ENCODE data around the gene CST1.
"Not testable (repeated sequence)": the region's sequence is repeated elsewhere in the genome, so short reads cannot be mapped to it uniquely, and the experiment has no call there.

The CST1 gene

DNA sequence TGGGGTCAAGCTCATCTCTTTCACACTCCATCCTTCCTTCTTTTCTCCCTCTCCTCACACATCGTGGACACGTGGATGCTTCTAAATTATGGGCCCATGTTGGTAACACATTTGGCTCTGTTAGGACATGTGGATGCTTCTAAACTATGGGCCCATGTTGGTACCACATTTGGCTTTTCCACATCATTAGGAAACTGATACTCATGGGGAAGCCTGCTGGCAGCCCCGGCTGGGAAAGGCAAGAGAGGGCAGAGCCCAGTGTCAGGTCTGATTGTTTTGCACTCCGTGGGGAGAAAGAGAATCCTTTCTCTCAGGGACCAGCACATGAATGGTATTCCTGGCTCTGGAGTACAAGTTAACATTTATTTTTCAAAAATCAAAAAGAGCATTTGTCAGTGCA is 4.0 kb upstream of the CST1 start:
- FAIRE-seq: no peak

DNA sequence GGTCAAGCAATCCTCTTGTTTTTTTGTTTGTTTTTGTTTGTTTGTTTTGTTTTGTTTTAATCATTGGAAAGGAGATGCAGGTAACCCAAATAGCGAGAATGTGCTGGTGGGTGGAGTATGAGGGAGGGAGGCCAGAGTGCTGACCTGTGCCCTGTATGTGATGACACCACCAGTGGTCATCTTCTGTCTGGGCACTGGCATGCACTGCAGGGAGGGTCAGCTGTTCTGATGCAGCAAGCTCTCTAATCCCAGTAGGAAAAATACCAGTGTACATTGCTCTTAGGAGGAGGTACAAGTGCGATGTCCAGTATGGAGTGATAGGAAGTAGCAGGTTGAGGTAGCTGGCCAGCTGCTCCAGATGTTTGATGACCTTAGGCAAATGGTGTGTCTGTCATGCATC is 2.9 kb upstream of the CST1 start:
- FAIRE-seq: no peak

DNA sequence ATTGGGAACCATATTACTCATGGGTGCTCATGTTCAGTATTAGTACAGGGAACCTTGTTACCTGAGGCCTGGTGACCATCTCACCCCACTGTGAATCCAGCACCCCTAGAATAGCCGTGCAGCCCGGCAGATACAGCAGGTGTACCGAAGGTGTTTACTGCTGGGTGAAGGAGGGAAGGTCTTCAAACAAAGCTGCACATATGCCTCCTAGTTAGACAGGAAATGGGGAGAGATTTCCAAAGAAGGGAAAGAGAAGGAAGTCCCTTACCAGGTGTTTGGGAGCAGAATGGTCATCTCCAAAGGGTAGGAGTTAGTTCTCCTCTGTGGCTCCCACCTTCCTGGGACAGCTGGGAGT is 2.4 kb upstream of the CST1 start:
- no peak for FAIRE-seq

DNA sequence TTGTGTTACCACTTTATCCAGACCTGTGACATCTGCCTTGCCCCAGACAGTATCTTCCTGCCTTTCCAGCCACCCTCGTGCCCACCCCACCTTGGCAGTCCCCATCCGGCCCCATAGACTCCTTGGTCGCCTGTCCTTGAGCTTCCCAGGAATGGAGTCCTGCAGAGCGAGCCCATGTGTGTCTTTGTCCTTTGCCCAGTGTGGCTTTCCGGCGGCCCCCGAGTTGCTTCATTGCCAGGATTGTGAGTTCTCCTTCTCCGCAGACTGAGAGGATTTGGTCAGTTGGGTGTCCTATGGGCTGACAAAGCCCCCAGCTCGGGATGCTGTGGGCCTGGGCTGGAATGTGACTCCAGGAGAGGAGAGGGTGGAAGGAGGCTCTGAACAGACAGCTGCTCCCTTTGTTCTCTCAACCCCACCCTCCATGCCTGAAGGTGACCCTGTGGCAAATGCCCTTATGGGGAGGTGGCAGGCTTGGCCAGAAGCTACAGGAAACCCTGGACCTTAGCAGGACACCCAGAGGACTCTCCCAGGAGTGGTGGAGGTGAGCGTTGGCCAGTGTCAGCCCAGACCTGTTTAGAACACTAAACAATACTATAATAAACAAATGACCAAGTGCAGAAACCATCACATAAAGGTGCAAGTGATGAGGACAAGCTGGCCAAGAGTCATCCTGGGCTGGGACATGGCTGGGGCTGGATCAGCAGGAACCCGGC is 1.9 kb upstream of the CST1 start:
- no peak for FAIRE-seq

DNA sequence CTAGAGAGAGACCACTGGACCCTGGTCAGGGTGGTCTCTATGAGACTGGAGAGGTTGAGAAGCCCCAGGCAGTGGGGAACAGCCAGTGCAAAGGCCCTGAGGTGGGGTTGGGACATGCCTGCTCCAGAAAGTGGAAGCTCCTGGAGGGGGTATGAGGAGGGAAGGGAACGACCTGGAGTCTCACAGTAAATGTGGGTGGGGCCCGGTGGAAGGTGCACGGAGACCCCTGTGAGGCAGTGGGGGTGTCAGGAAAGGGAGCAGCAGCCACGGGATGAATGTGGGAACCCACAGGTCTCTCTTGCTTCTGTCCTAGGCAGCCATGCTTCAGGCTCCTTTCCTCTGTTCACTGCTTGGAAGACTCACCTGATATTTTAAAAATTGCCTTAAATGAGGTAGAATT is 1.3 kb upstream of the CST1 start:
- FAIRE-seq: no peak

DNA sequence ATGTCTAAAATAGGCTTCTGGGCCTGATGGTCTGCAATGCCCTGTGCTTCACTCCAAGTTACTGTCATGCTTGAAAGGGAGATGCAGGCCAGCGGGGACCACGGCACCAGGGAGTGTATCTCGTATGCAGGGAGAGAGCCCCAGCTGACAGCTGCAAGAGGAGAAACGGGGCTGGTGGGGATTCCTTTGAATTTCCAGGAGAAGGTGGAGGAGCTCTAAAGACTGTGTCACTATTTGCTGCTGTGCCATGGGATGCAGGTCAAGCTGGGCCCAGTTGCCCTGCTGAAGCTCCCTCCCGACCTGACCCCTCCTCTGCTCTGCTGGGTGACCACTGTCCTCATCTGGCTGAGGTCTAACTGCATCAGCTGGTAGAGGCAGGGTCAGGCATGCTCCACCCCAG is 989 bp downstream of the CST1 start:
- no peak for FAIRE-seq

DNA sequence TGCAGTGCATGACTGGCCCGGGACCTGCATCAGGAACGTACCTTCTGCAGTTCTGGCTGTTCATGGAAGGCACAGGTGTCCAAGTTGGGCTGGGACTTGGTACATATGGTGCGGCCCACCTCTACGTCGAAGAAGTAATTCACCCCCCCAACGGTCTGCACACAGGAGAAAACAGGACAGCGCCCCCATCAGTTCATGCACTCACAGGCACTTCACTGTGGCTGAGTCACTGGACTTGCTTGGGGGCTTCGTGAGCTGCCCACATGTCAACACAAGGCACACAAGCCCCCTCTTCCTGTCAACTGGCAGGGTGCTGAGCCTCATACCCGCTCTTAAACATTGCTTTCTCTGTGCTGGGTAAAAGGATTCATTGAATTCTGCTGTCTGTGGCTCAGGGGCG is 1.8 kb downstream of the CST1 start:
- FAIRE-seq: not testable (repeated sequence)

DNA sequence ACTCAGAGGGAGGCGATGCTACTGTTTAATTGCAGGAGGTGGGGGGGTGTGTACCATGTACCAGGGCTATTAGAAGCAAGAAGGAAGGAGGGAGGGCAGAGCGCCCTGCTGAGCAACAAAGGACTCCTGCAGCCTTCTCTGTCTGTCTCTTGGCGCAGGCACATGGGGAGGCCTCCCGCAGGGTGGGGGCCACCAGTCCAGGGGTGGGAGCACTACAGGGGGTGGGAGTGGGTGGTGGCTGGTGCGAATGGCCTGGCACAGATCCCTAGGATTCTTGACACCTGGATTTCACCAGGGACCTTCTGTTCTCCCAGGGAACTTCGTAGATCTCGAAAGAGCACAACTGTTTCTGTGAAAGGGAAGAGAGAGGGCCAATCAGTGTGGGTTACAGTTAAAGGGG is 3.2 kb downstream of the CST1 start:
- not testable (repeated sequence) for FAIRE-seq

DNA sequence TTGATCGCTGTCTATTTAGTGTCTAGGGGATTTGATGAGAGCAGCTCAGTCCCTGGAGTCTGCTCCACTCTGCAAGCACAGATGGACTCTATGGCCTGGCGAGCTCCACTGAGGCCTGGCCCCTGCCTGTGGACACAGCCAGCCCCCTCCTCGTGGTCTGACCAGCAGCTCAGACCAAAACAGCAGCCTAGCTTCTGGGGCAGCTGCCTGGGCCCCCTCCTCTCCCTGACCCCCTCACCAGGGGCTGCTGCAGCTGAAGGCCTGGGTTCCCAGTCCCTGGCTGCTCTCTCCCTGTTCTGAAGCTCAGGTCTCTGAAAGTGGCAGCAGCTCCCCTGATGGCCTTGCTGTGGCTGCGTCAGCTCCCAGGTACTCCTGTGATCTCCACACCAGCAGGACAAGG is 3.6 kb downstream of the CST1 start:
- not testable (repeated sequence) for FAIRE-seq

DNA sequence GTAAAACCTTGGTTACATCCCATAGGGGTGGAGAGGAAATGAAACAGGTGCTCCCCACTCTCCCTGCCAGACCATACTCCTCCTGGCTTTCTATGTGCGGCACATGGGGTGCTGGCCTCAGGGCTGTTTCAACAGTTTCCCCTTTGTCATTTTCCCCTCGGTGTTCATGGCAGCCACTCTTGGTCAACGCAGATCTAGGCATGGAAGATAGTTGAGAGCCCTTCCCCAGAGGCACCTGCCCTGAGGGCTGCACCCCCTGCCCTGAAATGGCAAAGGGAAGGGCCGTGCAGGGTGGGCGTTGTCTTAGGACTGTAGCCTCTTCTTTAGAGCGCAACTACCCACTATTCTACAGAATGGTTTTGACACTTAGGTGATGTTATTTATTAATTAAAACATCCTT is 4.4 kb downstream of the CST1 start:
- FAIRE-seq: no peak

DNA sequence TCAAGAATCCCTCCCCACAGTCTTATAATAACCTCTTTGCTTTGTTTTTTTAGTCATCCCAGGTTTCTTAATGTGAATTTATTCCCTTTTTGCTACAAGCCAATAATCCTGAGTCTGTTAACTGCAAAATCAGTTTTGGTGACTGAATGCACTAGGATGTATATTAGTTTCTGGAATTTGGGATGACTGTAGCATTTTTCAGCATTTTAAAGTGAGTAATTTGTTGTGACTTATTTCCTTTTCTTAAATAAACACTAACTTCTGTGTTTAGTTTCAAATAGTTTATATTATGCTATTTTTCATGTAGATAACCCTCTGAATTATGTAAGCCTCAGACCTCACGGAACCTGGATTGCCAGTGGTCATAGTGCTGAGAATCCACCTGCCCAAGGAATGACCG is 5.5 kb downstream of the CST1 start:
- FAIRE-seq: no peak

DNA sequence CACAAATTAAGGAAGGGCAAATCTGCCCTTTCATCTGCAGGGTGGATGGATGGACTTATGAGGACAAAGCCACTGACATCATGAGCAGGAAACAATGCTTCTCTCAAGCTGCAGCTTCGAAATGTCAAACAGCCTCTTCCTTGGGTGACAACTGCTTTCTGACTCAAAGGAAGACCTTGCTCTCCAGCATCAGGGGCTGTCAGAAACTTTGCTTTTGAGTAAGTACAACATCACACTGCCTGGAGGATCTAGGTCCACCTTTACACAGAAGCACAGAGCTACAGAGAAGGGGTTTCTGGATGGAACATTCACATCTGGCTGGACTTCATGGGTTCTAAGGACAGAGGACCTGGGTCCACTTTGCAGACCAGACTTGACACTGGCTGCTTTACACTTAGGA is 5.9 kb downstream of the CST1 start:
- FAIRE-seq: no peak

DNA sequence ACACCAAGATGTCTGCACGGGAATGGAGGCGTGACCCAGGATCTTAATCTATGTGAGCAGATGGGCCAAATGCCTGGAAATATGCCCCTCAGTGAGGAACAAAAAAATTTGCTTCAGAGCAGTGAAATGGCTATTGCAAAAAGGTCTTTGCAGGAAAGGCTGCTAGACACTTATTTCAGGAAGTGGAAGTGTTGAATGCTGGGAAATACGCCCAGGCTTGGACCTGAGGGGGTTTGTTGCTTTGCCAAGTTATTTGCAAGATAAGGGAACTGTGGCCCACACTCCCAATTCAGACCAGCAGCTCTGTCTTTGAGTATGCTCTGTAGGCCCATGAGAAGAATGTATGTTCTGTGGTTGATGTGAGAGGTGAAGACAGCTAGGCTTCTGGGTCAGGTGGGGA is 15.3 kb downstream of the CST1 start:
- not testable (repeated sequence) for FAIRE-seq

DNA sequence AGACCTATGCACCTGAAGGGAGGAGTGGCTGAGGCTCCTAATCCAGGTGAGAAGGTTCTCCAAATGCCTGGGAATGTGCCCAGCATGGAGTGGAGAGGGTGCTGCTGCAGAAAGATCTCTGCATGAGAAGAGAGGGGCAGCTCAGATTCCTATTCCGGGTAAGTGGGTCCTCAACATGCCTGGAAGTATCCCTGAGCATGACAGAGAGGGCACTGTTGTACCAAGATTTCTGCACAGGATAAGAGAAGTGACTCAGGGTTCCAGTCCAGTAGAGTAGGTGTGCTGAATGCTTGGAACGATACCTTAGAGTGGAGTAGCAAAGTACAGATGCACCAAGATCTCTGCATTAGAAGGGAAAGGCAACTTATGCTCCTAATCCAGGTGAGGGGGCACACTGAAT is 15.8 kb downstream of the CST1 start:
- not testable (repeated sequence) for FAIRE-seq

DNA sequence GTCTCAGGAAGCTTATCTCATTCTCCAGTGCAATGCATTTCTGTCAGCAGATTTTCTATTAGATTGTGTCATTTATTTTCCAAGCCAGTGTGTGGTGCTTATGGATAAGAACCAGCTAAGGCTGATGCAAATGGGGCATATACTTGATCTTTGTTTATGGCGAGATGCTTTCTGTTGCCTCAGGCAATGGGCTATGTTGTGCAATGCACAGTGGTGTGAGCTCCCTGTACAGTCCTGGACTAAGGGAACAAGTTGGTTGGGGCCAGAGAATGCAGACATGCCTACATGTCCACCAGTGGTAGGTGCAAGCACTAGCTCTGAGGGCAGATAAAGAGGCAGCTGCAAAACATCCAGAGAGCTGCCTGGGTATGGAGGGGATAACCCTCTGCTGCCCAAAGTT is 16.3 kb downstream of the CST1 start:
- not testable (repeated sequence) for FAIRE-seq

DNA sequence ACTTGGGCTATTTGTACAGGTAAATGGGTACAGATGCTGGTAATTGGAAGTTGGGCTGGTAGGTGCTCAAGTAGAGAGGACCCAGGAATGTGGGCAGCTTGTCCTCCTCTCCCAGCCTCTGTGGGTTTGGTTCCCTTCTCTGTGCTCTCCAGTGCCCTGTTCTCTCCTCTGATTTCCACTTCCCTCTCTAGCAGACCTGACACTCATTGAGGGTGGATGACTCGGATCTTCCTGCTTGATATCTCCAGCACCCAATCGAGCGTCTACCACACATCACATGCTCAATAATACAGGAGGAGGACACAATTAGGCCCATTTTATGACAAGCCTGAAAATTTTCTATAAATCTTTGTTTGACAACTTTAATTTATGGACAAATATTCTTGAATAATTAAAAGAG is 23.7 kb downstream of the CST1 start:
- FAIRE-seq: no peak

DNA sequence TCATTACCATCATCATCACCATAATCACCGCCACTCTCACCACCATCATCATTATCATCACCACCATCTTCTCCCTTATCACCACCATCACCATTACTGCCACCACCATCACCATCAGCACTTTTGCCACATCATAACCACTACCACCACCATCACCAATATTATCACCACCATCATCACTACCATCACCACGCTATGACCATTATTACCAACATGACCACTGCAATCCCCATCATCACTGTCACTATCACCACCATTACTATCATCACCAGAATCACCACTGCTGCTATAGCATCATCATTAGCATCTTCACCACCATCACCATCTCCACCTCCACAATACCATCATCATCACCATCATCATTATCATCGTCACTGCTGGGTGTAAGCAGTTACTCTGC is 25.6 kb downstream of the CST1 start:
- no peak for FAIRE-seq

DNA sequence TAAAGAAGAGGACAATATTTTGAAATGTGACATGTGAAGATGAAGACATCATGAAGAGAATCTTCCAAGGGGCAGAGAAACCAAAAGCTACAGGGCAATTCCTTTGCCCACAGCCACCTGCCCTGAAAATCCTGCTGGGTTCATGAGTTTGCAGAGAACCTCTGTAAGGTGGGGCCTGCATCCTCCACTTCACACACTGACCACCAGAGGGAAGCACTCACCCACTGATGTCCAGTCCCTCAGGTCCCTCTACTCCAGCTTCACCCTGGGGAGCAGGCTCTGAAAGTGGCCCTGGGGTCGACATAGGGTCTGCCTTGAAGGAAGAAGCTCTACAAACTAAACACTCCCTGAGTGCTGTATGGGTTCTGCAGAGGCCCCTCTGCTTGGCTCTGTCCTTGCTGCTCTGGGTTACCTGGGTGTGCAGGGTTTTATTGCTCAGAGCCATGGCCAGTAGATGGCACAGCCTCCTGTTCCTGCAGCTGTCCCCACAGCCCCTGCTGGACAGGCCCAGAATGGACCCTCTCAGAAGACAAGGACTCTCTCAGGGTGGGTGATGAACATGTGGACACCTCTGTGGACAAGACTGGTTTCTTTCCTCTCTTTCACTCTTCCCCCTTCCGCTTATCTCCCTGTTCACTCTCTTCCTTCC is 27.0 kb downstream of the CST1 start:
- FAIRE-seq: not testable (repeated sequence)

DNA sequence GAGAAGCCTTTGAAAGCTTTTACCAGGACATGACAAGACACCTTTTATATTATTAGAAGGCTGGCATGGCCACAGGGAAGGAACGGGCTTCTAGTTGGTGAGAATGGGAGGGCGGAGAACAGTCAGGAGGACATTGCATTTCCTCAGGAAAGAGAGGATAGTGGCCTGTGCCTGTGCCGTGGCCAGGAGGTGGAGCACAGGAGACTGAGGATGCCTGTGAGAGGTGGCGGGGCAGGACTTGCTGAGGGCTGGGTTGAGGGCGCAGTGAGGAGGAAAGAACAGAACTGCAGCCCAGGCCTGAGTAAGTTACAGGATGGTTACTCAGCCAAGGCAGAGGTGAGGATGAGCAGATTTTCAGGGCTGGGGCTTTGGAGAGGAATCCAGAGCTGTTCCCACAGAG is 27.9 kb downstream of the CST1 start:
- not testable (repeated sequence) for FAIRE-seq

DNA sequence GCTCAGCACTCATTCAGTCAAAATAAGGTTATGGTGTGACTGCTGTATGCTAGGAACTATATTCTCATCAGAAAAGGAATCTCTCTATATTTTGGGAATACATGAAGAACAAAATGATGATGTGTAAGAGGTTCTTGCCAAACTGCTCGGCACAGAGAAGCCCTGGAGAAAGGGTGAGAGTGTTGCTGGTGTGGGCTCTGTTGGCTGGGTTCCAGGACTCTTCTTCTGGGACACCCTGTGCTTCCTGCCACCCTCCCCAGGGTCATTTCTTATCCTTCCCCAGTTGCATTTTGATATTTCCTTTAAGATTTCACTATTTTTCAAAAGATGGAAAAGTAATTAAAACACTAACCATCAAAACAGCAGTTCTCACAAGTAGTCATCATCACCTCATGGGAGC is 28.8 kb downstream of the CST1 start:
- FAIRE-seq: no peak

DNA sequence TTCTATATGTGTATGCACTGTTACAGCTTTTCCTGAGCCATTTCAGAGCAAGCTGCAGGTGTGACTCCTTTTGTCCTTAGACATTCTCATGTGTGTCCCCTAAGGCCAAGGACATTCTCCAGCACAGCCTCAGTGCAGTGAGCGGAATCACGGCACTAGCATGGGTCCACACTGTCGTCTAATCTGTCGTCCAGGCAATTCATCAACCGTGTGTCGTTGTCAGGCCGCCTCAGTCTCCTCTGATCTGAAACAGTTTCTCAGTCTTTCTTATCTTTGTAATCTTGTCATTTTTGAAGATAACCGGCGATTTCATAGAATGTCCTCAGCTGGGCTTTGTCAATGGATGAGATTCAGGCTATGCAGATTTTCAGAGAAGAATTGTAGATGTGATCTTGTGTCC is 31.4 kb downstream of the CST1 start:
- FAIRE-seq: not testable (repeated sequence)

DNA sequence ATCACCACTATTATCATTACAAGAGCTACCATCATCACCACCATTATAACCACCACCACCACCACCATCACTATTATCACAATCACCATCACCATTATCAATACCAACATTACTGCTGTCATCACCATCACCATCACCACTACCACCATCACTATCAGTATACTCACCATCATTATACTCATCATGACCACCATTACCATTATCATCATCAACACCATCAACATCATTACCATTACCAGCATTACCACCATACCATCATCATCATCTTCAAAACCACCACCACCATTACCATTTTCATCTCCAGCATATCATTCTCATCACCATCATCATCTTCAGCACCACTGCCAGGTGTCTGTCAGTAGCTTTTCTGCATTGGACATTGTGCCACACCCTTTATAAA is 39.0 kb downstream of the CST1 start:
- FAIRE-seq: not testable (repeated sequence)

DNA sequence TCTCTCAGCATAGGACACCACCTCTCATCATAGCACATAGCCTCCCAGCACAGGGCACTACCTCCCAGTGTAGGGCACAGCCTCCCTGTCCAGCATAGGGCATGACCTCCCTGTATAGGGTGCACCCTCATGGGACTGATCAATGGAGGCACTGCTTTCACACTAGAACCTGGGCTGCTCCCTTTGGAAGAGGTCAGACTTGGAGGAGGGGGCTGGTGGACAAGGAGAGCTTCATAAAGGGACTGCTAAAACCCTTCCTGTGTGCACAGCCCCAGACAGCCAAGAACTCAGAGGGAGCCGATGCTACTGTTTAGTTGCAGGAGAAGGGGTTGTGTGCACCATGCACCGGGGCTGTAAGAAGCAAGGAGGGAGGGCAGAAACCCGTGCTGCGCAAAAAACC is 40.0 kb downstream of the CST1 start:
- FAIRE-seq: no peak

DNA sequence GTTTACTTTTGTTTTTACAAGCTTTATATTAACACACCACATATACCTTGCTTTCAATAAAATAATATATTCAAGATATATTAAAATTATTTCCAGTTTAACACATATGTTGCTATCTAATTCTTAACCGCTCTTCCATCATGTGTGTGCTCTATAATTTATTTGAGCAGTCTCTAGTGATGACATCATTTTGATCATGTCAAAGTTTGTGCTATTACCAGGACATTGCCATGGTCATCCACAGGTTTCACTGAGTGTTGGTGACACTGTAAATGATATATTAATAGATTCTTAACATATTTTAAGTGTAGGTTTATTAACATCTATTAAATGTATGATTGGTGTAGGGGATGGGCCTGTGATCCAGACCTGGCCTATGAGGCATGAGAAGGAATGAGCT is 44.8 kb downstream of the CST1 start:
- FAIRE-seq: no peak

DNA sequence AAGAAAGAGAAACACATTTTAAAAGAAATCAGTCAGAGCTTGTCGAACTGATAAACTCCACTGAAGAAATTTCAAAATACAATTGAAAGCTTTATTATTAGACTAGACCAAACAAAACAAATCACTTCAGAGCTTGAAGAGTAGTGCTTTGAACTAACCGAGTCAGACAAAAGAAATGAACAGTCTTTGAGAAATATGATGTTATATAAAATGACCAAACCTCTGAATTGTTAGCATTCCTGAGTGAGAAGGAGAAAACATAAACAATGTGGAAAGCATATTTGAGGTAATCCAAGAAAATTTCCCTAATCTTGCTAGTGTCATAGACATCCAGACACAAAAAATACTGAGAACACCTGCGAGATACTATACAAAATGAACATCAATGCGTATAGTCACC is 48.7 kb downstream of the CST1 start:
- FAIRE-seq: no peak

Measured in islet of Langerhans (tissue), 1 donor.